Left forelimb (tissue), 1 donor: ENCODE measurements around the gene ZBED4.

ENCODE experiments used
- DNase-seq: peaks from one replicate; pipeline ENCODE4 v3.0.0-alpha.2; 2018; ENCODE audit warnings: low spot score

The ZBED4 gene

DNA sequence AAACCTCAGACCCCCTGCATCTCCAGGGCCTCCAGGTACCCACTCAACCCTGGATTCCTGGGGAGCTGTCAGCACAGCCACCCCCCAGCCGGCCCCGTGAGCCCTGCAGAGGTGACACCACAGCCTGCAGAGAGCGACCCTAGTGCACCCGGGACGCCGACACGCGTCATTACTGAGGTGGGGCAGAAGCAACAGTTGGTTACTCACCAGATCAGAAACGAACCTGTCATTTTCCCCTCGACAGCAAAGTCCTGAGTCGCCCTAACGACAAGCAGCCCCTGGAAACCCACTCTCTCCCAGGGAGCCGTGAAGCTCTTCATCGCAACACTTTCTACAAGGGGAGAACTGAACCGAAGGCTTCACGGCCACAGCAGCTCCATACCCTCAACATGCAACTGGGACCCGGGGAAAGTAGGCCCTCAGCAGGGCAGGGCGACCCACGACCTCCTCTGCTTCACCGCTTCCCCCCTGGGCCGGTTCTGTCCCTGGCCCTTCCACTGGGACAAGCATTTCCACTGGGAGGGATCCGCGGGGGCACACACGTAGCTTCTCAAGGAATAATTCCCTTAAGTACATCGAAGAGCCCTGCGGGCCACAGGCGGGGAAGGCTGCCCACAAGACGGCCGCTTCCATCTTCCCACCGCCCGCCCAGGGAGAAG is 27.6 kb upstream of the ZBED4 start:
- no peak for DNase-seq

DNA sequence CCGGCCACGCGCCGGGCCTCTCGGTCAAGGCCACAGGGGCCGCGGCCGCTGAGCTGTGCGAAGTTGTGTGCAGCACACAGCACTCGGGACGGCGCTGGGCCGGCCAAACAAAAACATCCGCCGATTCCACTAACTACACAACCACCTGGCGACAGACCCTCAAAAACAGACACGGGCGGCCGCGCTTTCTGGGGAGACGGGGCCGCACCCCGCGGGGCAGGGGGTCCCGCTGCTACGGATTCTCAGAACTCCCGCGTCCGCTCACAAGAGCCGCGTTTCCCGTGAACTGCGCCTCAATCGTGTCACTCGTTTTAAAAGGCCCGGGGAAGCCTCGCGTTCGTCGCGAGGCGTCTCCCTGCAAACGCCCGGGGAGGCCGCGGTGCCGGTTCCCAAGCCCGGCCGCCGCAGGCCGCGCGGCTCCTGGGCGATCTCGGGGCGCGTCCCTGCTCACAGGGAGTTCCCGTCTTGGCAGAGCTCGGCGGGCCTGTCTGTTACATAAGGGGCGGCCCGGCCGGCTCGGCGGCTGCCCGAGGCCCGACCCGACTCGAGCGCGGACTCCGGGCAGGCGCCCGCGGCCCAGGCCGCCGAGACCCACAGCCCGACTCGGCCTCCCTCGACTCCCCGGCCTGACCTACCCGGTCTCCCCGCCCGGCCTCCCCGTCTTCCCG is 26.9 kb upstream of the ZBED4 start:
- DNase-seq = peak; percentile 74

DNA sequence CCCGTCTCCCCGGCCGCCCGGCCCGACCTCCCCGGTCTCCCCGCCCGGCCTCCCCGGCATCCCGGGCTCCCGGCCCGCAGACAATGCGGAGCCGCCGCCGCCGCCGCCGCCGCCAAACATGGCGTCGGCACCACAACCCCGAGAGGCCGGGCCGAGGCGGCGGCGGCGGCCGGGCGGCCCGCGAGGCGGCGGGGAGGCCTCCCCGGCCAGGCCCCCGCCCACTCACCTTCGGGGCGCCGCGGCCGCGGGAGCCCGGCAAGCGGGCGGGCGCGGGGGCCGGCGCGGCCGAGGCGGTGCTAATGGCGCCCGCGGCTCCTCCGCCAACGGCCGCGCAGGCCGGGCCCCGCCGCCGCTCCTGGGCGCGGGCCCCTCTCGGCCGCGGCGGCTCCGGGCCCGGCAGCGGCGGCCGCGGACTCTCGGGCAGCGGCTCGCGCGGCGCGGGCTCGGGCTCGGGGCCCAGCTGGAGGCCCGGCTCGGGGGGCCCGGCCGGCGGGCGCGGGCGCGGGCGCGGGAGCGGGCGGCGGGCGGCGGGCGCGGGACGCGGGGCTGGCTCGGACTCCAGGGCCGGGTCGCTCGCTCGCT is 26.3 kb upstream of the ZBED4 start:
- DNase-seq = no peak

DNA sequence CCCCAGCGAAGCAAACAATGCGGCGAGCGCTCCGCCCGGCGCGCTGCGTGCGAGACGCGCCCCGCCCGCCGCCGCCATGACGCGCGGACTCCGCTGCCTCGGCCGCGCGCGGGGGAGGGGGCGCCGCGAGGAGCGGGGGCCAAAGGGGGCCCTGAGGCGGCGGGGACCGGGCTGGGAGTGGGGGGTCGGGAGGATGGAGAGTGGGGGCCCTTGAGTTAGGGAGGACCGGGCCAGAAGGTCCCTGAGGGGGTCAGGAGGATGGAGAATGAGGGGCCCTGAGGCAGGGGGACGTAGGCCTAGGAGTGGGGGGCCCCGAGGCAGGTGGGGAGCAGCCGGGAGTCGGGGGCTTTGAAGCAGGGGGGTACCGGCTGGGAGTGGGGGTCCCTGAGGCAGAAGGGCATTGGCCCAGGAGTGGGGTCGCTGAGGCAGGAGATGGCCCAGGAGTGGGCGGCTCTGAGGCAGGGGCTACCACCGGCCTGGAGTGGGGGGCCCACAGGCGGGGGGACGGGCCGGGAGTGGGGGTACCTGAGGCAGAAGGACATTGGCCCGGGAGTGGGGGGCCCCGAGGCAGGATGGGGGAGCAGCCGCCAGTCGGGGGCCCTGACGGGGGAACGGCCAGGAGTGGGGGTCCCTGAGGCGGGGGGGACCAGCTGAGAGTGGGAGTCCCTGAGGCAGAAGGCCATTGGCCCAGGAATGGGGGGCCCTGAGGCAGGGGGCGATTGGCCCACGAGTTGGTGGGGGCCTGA is 25.6 kb upstream of the ZBED4 start, which contains the start of gene BRD1:
BRD1 (minus strand) TSS at position 21 of the 746 bp plus-strand sequence. CDS start 3,556 bp downstream, outside the sequence.
- no peak for DNase-seq

DNA sequence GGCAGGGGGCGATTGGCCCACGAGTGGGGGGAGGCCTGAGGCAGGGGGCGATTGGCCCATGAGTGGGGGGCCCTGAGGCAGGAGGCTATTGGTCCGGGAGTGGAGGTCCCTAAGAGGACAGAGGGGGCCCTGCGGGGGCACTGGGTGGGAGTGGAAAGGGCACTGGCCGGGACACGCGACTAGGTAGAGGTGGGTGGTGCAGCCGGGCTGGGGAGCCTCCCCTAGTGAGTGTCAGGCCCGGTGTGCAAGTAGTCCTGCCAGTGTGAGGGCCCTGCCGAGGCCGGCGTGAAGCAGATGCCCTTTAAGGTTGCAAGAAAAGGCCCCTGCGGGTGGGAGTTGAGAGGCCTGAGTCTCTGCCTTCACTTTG is 25.1 kb upstream of the ZBED4 start:
- DNase-seq = no peak

DNA sequence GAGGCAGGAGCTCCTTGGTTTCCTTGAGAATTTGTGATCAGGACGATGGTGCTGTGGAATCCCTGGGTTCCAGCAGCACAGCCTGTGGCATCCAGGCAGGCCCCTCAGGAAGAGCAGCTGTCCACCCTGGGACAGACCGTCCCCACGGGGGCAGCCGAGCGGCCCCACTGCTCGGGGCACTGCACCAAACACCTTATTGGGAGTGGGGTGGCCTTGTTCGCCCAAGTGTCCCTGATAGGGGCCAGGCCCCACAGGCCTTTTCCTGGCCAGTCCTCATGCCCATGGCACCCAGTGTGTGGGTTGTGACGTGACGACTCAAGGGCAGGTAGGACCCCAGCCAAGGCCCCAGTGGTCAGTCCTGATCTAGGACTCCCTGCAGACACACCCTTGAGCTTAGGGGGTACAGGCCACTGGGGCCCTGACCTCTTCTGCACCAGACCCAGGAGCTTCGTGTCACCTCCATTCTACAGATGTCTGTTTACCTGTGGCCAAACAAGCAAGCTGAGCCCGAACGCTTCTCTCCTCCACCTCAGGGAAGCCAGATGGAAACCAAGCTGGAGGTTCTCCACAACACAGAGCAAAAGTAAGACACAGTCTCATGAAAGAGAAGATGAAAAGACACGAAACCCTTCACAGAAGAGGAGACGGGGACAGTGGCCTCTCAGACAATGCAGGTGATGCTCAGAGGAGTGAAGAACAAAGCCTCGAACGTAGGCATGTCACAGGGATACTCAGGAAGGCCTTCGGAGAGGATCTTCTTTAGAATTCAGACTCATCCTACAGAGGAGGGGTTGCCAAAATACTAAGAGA is 24.4 kb upstream of the ZBED4 start:
- DNase-seq = no peak

DNA sequence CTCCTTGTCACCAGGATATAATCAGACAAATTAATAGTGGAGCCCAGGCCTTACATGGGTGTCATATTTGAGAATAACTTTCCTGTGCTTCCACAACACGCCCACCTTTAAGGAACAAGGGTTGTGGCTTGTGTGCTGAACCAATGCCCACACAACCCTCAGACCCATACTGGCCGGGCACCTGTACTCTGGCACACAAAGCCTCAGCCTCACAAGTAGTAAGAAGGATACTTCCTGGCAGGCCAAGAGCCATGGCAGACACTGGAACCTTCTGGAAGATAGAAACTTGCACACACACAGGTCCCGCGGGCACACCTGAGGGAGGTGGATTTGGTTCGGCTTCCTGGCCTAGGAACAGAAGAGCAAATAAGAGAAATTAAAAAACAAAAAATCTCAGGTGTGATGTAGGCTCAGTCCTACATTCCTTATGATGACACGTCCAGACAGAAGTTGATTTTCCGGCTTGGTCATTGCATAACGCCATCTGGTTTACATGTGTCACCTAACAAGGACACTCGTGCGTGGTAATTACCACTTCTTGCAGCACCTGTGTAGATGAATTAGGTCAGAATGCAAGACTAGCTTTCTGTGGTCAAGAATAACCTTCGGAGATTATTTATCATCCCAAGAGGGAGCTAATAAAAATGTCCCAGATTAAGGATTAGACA is 20.2 kb upstream of the ZBED4 start:
- no peak for DNase-seq

DNA sequence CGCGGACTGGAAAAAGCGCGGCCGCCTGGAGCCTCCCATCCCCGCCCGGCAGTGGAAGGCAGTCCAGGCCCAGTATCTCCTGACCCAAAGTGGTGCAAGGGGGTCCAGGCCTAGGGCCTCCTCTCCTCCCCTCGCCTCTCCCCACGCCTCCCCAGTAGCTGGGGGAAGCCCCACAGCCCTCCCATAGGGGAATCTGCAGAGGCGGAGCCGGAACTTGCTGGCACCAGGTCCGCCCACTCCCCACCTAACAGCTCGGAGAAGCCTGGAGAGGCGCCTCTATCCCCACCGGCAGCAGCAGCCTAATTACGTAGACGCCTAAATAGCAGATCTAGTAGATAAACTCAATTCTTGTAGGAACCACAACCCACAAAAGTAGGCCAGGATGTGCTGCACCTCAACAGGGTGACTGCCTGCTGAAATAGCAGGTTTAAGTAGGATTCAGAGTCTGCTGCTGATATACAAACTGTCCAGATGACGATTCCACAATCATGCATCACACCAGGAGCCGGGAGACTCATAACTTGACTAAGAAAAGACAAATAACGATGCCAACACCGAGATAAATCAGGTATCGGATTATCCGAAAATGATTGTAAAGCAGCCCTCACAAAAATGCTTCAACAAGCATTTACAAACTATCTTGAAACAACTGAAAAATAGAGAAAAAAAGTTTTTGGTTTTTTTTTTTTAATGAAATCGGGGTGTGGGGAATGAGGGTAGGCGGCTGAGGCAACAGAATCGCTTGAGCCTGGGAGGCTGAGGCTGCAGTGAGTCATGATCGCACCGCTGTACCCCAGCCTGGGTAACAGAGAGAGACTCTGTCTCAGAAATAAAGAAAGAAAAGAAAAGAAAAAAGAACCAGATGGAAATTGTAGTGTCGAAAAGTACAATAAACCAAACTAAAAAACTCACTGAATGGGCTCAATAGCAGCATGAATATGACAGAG is 14.6 kb upstream of the ZBED4 start:
- no peak for DNase-seq

DNA sequence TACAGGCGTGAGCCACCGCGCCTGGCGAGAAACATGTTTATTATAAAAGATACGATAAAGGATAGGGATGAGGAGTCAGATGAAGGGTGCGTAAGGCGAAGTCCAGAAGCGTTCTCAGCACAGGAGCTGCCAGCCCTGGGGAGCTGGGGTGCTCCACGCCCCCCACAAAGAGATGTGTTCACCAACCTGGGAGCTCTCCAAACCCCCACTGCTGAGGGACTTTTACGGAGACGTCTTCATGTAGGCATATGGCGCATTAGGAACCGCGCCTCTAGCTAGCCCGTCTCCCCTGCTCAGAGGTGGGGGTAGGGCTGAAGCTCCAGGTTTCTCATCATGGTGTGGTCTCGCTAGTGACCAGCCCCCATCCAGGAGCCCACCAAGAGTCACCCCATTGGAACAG is 8.4 kb upstream of the ZBED4 start:
- DNase-seq = no peak

DNA sequence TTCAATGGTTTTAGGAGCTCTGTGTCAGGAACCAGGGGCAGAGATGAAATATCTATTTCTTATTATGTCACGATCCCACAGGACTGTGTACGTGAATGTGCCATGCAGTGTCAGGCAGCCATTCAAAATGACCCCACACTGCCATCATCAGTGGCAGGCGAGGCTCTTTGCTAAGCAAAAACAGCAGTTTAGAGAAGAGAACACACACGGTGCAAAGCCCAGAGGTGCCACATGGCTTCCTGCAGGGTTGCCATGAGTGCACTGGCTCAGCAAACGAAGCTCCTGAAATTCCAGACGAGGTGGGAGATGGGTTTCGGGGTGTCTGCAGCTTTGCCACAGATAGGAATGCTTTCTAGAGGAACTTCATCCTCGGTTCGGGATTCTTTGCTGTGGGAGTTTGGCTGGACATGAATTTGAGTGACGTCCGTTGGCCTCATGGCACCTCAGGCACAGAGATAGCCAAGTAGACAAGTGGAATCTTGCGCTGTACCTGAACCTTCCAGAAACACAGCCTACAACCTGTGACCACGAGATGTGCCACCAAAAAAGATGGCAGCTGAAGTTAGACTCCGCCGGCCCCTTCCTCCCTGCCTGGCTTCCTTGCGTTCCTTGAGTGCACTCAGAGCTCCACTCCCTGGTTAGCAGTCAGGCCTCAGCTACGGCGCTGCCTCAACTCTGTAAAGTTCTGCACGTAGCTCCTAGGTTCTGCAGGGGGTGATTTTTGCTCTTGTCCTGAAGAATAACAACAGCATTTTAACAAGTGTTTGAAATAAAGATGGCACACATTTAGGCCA is 7.8 kb upstream of the ZBED4 start:
- DNase-seq = no peak

DNA sequence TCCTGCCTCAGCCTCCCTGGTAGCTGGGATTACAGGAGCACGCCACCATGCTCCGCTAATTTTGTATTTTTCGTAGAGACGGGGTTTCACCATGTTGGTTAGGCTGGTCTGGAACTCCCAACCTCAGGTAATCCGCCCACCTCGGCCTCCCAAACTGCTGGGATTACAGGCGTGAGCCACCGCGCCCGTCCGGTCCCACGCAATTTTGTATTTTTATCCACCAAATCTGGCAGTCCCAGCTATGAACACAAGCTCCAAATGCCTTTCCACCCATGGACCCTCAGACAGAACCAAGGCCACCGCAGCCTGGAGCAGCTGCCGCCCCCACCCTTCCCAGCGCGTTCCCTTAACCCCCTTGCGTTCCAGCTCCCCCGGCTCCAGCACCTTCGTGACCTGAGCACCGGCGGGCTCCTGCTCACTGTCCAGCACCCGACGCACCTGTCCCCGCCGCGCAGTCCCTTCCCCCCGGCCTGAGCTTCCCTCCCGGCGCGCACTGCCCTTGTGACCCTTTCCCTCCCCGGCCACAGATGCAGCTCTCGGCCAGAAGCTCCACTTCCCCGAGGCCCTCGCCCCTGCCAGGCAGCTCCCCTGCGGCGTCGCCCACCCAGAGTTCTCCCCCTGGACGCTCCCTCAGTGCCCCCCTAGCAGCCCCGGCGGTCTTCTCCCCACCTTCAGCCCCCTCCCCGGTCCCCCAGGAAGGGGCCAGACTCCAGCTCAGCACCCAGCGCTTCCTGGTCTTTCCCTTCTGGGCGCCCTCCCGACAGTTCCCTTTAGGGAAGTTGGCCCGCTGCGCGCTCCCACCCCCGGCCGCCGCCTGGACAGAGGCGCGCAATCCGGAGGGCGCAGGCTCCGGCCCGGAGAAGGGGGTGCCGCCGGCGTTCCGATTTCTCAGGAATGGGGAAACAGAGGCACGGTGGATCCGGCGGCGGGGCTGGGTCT is 5.6 kb upstream of the ZBED4 start:
- no peak for DNase-seq

DNA sequence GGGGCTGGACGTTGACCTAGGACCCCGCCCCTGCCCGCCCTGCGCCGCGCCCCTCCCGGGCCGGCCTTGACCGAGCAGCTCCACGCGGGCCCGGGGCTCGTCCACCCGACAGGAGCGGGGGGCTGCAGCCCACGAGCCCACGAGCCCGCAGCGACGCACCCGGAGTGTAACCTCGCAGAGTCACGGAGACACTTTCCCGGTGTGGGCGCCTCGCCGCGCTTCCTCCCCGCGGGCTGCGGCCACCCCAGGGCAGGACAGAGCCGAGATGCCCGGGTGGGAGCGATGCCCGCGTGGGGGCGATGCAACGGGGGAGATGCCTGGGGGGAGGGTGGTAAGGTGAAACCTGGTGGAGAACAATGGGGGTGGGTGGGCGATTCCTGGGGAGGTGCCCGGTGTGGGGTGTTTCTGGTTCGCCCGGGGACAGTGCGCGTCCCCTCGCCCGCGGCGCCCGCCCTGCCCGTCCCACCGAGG is 4.9 kb upstream of the ZBED4 start:
- no peak for DNase-seq

DNA sequence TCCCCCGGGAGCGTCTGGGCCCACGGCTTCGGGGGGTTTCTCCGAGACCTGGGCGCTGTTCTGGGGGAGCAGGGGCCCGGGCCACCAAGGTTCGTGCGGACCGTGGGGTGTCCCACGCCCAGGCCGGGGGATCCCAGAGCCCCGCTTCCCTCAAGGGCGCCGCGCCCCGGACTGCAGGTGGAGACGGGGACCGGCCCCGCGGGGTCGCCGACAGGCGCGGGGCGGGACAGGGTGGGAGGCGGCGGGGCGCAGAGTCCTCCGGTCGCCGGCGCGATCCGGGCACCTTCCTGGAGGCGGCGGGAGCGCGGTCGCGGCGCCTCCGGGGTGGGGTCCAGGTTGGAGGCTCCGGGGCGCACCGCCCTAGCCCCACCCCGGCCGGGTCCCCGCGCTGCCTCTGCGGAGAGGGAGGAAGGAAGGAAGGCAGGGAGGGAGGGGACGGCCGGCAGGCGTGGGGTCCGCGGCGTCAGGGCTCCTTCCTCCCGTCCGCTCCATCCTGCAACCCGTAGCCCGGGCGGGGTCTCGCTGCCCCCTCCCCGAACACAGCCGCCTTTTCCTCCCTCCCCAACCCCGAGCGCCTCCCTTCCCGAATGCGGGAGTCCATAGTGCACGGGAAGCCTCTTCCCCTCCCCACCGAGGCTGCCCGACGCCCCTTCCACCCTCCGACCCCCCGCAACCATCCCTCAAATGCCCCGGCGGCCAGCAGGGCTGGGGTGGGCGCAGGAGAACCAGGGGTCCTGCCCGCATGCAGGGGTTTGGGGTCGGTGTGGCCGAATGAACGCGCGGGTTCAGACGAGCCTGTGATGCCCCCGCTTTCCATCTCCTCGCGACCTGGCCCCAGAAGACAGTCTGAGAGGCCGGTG is 4.3 kb upstream of the ZBED4 start:
- DNase-seq = no peak

DNA sequence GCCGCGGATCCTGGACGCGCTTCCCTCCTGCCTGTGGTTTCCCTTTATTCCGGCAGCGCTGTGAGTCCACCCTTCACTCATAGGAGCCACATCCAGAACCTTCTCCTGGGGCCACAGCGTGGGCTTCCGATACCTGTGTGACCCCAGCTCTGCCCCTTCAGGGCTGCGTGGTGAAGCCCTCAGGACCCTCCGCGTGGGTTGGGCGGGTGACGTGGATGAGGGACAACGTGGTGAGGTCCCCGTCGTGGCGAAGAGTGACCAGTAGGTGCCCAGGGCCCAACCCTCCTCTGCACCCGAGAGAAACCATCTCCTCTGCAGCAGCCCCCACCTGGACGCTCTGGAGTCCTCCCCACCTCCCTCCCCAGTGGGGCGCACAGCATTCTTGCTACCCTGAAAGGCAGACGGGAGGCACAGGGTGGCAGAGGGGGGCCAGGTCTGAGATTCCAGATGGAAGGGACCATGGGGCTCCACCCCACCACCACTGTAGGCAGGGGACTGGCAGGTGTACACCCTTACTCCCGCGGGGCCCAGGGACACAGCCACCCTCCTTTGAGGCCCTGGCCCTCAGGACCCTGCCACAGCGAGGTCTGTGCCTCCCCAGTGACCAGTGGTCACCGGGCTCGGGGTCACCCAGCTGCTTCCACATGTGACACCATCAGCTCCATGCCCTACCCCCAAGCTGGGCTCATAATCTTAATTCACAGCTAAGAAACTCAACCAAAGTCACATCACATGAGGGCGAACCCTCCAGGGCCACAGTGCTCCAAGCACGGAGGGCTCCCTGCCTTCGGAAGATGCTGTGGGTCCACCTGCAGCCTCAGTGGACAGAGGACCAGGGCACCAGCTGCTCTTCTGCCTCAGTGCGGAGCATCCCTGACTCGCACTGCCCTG is 3.4 kb upstream of the ZBED4 start:
- no peak for DNase-seq

DNA sequence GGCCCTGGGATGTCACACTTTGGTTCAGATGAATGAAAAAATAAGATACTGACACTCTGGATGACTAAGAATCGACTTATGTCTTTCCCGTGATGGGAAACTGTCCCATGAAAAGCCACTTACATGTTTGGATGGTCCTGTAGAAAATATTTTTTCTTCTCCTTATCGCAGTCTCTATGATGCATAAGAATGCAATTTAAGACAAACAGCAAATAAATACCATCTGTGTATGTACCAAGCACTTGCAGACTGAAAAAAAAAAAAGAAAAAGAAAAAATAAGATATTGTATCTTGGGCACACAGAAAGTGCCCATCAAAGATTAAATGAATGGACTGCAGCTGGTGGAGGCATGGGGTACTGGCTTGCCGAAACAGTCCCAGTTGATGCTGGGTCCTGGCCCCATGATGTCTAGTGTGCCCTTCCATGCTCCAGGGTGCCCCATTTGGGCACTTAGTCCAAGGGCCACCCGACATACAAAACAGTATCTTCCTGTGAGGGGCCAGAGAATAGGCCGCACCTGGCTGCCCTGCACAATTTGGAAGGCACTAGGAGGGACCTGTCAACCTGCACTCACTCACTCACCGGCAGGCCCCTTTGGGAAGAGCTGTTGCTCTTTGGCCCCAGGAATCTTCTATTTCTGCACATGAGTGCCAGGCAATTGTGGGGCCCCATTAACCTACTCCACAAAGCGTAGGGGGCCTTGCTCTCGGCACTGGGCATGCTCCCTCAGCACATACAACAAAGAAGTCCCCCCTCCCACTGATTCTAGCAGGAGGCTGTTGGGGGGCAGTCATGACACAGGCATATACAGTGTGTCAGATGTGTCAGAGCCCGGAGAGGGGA is 2.5 kb upstream of the ZBED4 start:
- no peak for DNase-seq
